NCI-H345 treated with DMSO at 0.1 percent for 48 hours (cell line): ENCODE data around the gene IL22RA2.
A peak's percentile ranks its signal among the peaks of the same experiment; 100 is the strongest.
"Not testable (repeated sequence)": the region's sequence is repeated elsewhere in the genome, so short reads cannot be mapped to it uniquely, and the experiment has no call there.

Experiments used
- DNase-seq: peaks from one replicate; lab custom pipeline; 2025; ENCODE audit not compliant: unreplicated experiment; lab: John Stamatoyannopoulos, UW

Gene IL22RA2

GRCh38 chr6:137173501-137173900, at the start of gene IL22RA2:
Gene IL22RA2 (minus strand): TSS chr6:137173644. CDS start chr6:137161749, 11,895 bp downstream.
- no peak for DNase-seq

GRCh38 chr6:137222381-137222780, 48.9 kb upstream of the IL22RA2 start:
- DNase-seq = no peak

- DNase-seq = no peak
These were observed 46.3 kb upstream of the IL22RA2 start for GRCh38 chr6:137219664-137220252.

GRCh38 chr6:137218917-137219663, 45.6 kb upstream of the IL22RA2 start, which contains the start of gene IFNGR1:
Gene IFNGR1 (minus strand): TSS chr6:137219385. CDS start chr6:137219327, 58 bp downstream.
- DNase-seq = peak; percentile 77

GRCh38 chr6:137218473-137218916, 45.1 kb upstream of the IL22RA2 start:
- DNase-seq = no peak

- DNase-seq = no peak
These were observed 44.5 kb upstream of the IL22RA2 start for GRCh38 chr6:137217801-137218472.

GRCh38 chr6:137216875-137217553, 43.6 kb upstream of the IL22RA2 start:
- DNase-seq = no peak

GRCh38 chr6:137216106-137216505, 42.7 kb upstream of the IL22RA2 start:
- DNase-seq = no peak

- DNase-seq = not testable (repeated sequence)
These were observed 42.2 kb upstream of the IL22RA2 start for GRCh38 chr6:137215630-137216029.

- no peak for DNase-seq
These were observed 41.5 kb upstream of the IL22RA2 start for GRCh38 chr6:137214931-137215330.

- DNase-seq = no peak
These were observed 40.4 kb upstream of the IL22RA2 start for GRCh38 chr6:137213813-137214212.

GRCh38 chr6:137213331-137213740, 39.9 kb upstream of the IL22RA2 start:
- DNase-seq = no peak

- no peak for DNase-seq
These were observed 38.5 kb upstream of the IL22RA2 start for GRCh38 chr6:137211910-137212309.

- no peak for DNase-seq
These were observed 37.5 kb upstream of the IL22RA2 start for GRCh38 chr6:137210903-137211302.

- DNase-seq = no peak
These were observed 34.8 kb upstream of the IL22RA2 start for GRCh38 chr6:137208279-137208678.

GRCh38 chr6:137207457-137207856, 34.0 kb upstream of the IL22RA2 start:
- not testable (repeated sequence) for DNase-seq

GRCh38 chr6:137206577-137206976, 33.1 kb upstream of the IL22RA2 start:
- no peak for DNase-seq

GRCh38 chr6:137203256-137203655, 29.8 kb upstream of the IL22RA2 start:
- DNase-seq = no peak

- no peak for DNase-seq
These were observed 28.6 kb upstream of the IL22RA2 start for GRCh38 chr6:137202078-137202477.

GRCh38 chr6:137201006-137201405, 27.6 kb upstream of the IL22RA2 start:
- no peak for DNase-seq

- DNase-seq = no peak
These were observed 26.8 kb upstream of the IL22RA2 start for GRCh38 chr6:137200288-137200687.
